ENCODE data around the gene ACTR1B.
"Not testable (repeated sequence)": the region's sequence is repeated elsewhere in the genome, so short reads cannot be mapped to it uniquely, and the experiment has no call there.

ACTR1B gene

GRCh38 chr2:97611895-97612294 lies 51.9 kb downstream of the ACTR1B start:
- not testable (repeated sequence) for DNase-seq

GRCh38 chr2:97608745-97609144 lies 55.1 kb downstream of the ACTR1B start:
- not testable (repeated sequence) for DNase-seq

All from fibroblast of skin of abdomen (primary cell).